Smooth muscle cell (in vitro differentiated cells): ENCODE results near the gene DVL3. TPM values are rescaled to one million over a fixed set of nuclear protein-coding genes. Genes with fewer than 3 reads are reported as not detected.

Experiments
- DNase-seq: peaks from one replicate; lab custom pipeline; 2025; ENCODE audit not compliant: unreplicated experiment; lab: John Stamatoyannopoulos, UW
- H2AFZ ChIP-seq: fragments of 200-600 bp; sonication (generic); 2 replicates; pipeline ENCODE4 v1.6.0; 2016; ENCODE audit warnings: antibody characterized with exemption, low read depth, mild to moderate bottlenecking
- H3F3A ChIP-seq: fragments of 200-600 bp; sonication (generic); 2 replicates; pipeline ENCODE4 v1.6.0; 2017; ENCODE audit warnings: antibody characterized with exemption, low read depth
- H3K27ac ChIP-seq: fragments of 200-600 bp; sonication (generic); 2 replicates; pipeline ENCODE4 v1.5.1; 2016; ENCODE audit warnings: low read depth, mild to moderate bottlenecking
- H3K27me3 ChIP-seq: fragments of 200-600 bp; sonication (generic); 2 replicates; pipeline ENCODE4 v1.6.1; 2016; ENCODE audit warnings: low read depth, mild to moderate bottlenecking
- H3K36me3 ChIP-seq: fragments of 200-600 bp; sonication (generic); 2 replicates; pipeline ENCODE4 v1.5.1; 2016; ENCODE audit warnings: low read depth
- H3K4me1 ChIP-seq: fragments of 200-600 bp; sonication (generic); 2 replicates; pipeline ENCODE4 v1.5.1; 2016; ENCODE audit warnings: low read depth
- H3K4me2 ChIP-seq: fragments of 200-600 bp; sonication (generic); 2 replicates; pipeline ENCODE4 v1.6.0; 2016; ENCODE audit warnings: mild to moderate bottlenecking
- H3K4me3 ChIP-seq: fragments of 200-600 bp; sonication (generic); 2 replicates; pipeline ENCODE4 v1.5.1; 2016; ENCODE audit warnings: mild to moderate bottlenecking
- H3K79me2 ChIP-seq: fragments of 200-600 bp; sonication (generic); 2 replicates; pipeline ENCODE4 v1.6.0; 2016; ENCODE audit warnings: low read depth, mild to moderate bottlenecking
- H3K9ac ChIP-seq: fragments of 200-600 bp; sonication (generic); 2 replicates; pipeline ENCODE4 v1.6.0; 2016; ENCODE audit warnings: low read depth
- H3K9me3 ChIP-seq: fragments of 200-600 bp; sonication (generic); replicated peaks from 2 replicates; pipeline ENCODE4 v1.5.1; 2016; ENCODE audit warnings: low read depth
- H4K20me1 ChIP-seq: fragments of 200-600 bp; sonication (generic); 2 replicates; pipeline ENCODE4 v1.6.0; 2016; ENCODE audit warnings: low read depth
- WGBS: methylation state at CpG from one replicate; pipeline ENCODE4 v1.1.7; 2016; ENCODE audit warnings: low lambda C conversion rate; 5-methylcytosine and 5-hydroxymethylcytosine counted together
- polyA plus RNA-seq: library from polyadenylated mRNA; unstranded; fragments of >200 nt; fragmentation: Nextera tagmentation; extraction: Ambion mirVana; gene quantifications from 2 replicates; pipeline ENCODE4 v1.2.1, GENCODE V29; 2016
- total RNA-seq: library from RNA; depleted of rRNA; stranded (reverse); fragments of >200 nt; gene quantifications from 2 replicates; pipeline ENCODE4 v1.2.3, GENCODE V29; 2014
- TF ChIP-seq, protein P1 (sequence below): fragments of 200-600 bp; sonication (generic); IDR thresholded peaks from 2 replicates; pipeline ENCODE4 v1.5.1; 2017; ENCODE audit warnings: borderline replicate concordance, mild to moderate bottlenecking, antibody characterized with exemption; ENCODE audit not compliant: insufficient read depth, poor library complexity, severe bottlenecking

DVL3 gene
- total and polyA plus RNA-seq, 2 experiments from 2014 or later: 42.5 to 87.7 TPM

DNA sequence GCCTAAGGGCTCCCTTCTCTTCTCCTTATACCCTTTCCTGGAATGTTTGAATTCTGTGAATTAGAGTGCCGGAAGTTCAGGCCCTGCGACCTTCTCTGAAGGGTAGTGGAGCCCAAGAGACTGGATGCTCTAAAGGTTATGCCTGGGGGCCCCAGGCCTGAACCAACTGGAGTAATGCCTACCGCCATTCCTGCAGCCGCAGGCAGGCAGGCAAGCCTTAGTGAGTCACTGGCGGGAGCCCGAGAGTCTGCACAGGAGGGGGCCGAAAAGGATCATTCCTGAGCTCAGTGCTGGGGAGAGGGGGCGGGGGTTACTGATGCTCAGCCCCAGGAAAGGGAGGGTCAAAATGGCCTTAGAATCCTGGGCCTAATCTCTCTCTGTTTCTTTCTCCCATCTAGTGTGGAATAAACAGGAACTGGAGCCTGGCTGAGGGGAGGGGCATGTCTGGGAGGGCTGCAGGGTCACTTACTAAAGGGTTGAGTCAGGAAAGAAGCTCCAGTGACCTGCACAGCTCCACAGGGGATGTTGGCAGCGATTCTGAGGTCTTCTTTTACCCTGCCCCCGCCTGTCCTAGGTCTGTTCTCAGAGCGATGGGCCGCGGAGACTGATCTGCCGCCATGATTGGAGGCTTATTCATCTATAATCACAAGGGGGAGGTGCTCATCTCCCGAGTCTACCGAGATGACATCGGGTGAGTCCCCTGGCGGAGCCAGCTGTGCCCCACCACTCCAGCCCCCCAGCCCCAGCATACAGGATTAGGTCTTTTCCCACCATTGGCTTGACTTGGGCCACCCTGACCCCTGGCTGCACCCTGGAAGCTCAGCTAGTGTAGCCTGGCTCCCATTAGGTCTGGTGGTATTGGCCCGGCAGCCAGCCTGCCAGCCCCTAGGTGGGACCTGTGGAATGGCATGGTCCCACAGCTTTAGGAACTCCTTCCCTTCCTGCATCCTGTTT is 21.5 kb downstream of the DVL3 start:
- Histone ChIP-seq H3F3A (peaks cover 67% of the 10 kb centered on the region), H3K27ac (peak overlapping the region; percentile 94), H3K27me3 (no peaks in the 10 kb centered on the region), H3K9me3 (no peaks in the 10 kb centered on the region), H3K79me2 (peaks cover 56% of the 10 kb centered on the region), H3K9ac (peak overlapping the region; percentile 99), H3K4me1 (peaks cover 24% of the 10 kb centered on the region), H4K20me1 (peaks cover 51% of the 10 kb centered on the region), H3K4me3 (peak overlapping the region; percentile 99), H3K4me2 (peak overlapping the region; percentile 98), H3K36me3 (peaks cover 8% of the 10 kb centered on the region), H2AFZ (no peak overlapping the region)
- DNase-seq: peak; percentile 72
- WGBS: 11% methylated on average over 19 of the region's 19 CpGs
- TF ChIP-seq, protein P1, sequence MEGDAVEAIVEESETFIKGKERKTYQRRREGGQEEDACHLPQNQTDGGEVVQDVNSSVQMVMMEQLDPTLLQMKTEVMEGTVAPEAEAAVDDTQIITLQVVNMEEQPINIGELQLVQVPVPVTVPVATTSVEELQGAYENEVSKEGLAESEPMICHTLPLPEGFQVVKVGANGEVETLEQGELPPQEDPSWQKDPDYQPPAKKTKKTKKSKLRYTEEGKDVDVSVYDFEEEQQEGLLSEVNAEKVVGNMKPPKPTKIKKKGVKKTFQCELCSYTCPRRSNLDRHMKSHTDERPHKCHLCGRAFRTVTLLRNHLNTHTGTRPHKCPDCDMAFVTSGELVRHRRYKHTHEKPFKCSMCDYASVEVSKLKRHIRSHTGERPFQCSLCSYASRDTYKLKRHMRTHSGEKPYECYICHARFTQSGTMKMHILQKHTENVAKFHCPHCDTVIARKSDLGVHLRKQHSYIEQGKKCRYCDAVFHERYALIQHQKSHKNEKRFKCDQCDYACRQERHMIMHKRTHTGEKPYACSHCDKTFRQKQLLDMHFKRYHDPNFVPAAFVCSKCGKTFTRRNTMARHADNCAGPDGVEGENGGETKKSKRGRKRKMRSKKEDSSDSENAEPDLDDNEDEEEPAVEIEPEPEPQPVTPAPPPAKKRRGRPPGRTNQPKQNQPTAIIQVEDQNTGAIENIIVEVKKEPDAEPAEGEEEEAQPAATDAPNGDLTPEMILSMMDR: no peak

- peaks cover 11% of the 10 kb centered on the region for H3K36me3 ChIP-seq
- peak overlapping the region; percentile 98 for H3K4me2 ChIP-seq
- H3K4me1 ChIP-seq: peaks cover 24% of the 10 kb centered on the region
- H3K27ac ChIP-seq: peak overlapping the region; percentile 94
- H3K9ac ChIP-seq: peak overlapping the region; percentile 59
- TF ChIP-seq, protein P1: no peak
- H3K9me3 ChIP-seq: no peaks in the 10 kb centered on the region
- peak; percentile 34 for DNase-seq
- no peak overlapping the region for H2AFZ ChIP-seq
- peaks cover 58% of the 10 kb centered on the region for H4K20me1 ChIP-seq
- no peaks in the 10 kb centered on the region for H3K27me3 ChIP-seq
- H3K79me2 ChIP-seq: peaks cover 62% of the 10 kb centered on the region
- H3K4me3 ChIP-seq: peak overlapping the region; percentile 99
- peaks cover 66% of the 10 kb centered on the region for H3F3A ChIP-seq
- WGBS: 5% methylated on average over 4 of the region's 4 CpGs
Measured at GRCh38 chr3:184177331-184177731, 22.2 kb downstream of the DVL3 start.

DNA sequence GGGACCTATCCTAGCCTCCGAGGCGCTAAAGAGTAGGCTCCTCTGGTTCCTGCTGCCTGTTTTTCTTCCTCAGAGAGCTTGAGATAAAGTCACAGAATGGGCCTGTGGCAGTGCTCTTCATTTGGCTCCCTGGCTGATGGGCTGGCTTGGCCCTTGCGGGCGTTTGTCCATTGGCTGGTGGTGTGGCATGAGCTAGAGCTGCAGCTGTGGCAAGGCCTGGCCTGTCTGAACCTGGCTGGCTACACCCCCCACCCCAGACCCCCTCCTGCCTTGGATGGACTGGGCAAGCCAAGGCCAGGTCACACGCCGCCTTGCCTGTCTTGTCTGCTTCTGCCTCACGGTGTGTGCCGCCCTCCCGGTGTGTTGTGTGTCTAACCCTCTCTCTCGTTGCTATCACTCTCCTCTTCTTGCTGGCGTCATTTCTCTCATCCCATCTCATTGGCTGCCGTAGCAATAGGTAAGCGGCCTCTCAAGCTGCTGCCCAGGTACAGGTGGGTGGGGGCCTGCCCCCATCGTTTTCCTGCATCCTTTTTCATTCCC is 22.7 kb downstream of the DVL3 start:
- WGBS: 97% methylated on average over 12 of the region's 14 CpGs
- H3K9ac ChIP-seq: no peak overlapping the region
- H3K79me2 ChIP-seq: peaks cover 62% of the 10 kb centered on the region
- no peaks in the 10 kb centered on the region for H3K27me3 ChIP-seq
- H2AFZ ChIP-seq: no peak overlapping the region
- H3K4me1 ChIP-seq: peaks cover 24% of the 10 kb centered on the region
- no peaks in the 10 kb centered on the region for H3K9me3 ChIP-seq
- H3K4me3 ChIP-seq: peak overlapping the region; percentile 99
- TF ChIP-seq, protein P1: no peak
- DNase-seq: no peak
- H3F3A ChIP-seq: peaks cover 66% of the 10 kb centered on the region
- peak overlapping the region; percentile 94 for H3K27ac ChIP-seq
- peaks cover 63% of the 10 kb centered on the region for H4K20me1 ChIP-seq
- H3K36me3 ChIP-seq: peaks cover 14% of the 10 kb centered on the region
- peak overlapping the region; percentile 98 for H3K4me2 ChIP-seq
